Transverse colon (tissue), 4 donors: Measurements from ENCODE around the gene COPS8. TPM values are rescaled to one million over a fixed set of nuclear protein-coding genes. Genes with fewer than 3 reads are reported as not detected.

Source experiments
- DNase-seq: peaks from one replicate; pipeline ENCODE4 v3.0.0-alpha.2; 2019
- H3K27ac ChIP-seq, 4 donors: fragments of 200-600 bp; sonication (generic); 2 replicates each; pipeline ENCODE4 v1.5.1; 2016 to 2018; ENCODE audit warnings: inconsistent platforms in 4 of 4
- H3K27me3 ChIP-seq: fragments of 200-600 bp; sonication (generic); 2 replicates; pipeline ENCODE4 v1.5.1; 2017; ENCODE audit warnings: inconsistent platforms
- H3K36me3 ChIP-seq, 4 donors: fragments of 200-600 bp; sonication (generic); 2 replicates each; pipeline ENCODE4 v1.5.1; 2017 to 2019; ENCODE audit warnings: inconsistent platforms in 4 of 4
- H3K4me1 ChIP-seq, 4 donors: fragments of 200-600 bp; sonication (generic); 2 replicates each; pipeline ENCODE4 v1.5.1; 2017 to 2020; ENCODE audit warnings: inconsistent platforms in 4 of 4
- H3K4me3 ChIP-seq, 4 donors: fragments of 200-600 bp; sonication (generic); 1 replicate in 1 of 4; 2 replicates in 3 of 4; pipeline versions ENCODE4 v1.5.1 to v1.6.1; 2017 to 2019; ENCODE audit warnings: inconsistent platforms in 4 of 4
- H3K9me3 ChIP-seq, 2 donors: fragments of 200-600 bp; sonication (generic); 2 replicates each; pipeline ENCODE4 v1.5.1; 2017 to 2019; ENCODE audit warnings: inconsistent platforms in 2 of 2
- EP300 ChIP-seq: sonication (generic); formaldehyde crosslinking; IDR thresholded peaks from one replicate; pipeline ENCODE4 v1.6.1; 2017; ENCODE audit warnings: antibody characterized with exemption, low read depth
- POLR2A ChIP-seq: fragments of 450-650 bp; IDR thresholded peaks from one replicate; pipeline ENCODE4 v1.6.1; 2016; ENCODE audit warnings: antibody characterized with exemption, mild to moderate bottlenecking, moderate library complexity
- POLR2AphosphoS5 ChIP-seq, 3 donors: sonication (generic); formaldehyde crosslinking; IDR thresholded peaks; one replicate each; pipeline ENCODE4 v1.6.1; 2016; ENCODE audit warnings: antibody characterized with exemption in 3 of 3
- WGBS, 2 donors: methylation state at CpG; one replicate each; pipeline ENCODE4 v1.1.5; 2018; ENCODE audit warnings: low coverage in 1 of 2; 5-methylcytosine and 5-hydroxymethylcytosine counted together
- in situ Hi-C, 4 donors: fragments of 200-750 bp; cut with MboI; loops; one replicate each; pipeline versions ENCODE4 v1.15.0 to v1.15.1; 2017; ENCODE audit warnings: low sequenced_read_pairs in 3 of 4, low pct_ligation_motif_present in 1 of 4, low pct_unique_long_range_greater_than_20kb in 1 of 4
- intact Hi-C: fragments of 100-400 bp; cut with DNase I; formaldehyde crosslinking; loops from one replicate; pipeline ENCODE4 v1.15.1; 2023; ENCODE audit warnings: low total_unique reads
- total RNA-seq, 4 donors: library from RNA; depleted of rRNA; stranded (reverse); fragments of >200 nt; gene quantifications; one replicate each; pipeline ENCODE4 v1.1.0, GENCODE V29; 2016
- TF ChIP-seq, protein P1 (sequence below), 5 experiments: fragments of 200-600 bp in 3 of 5; fragments of 450-650 bp in 2 of 5; sonication (generic) in 3 of 5; IDR thresholded peaks; 1 replicate in 2 of 5; 2 replicates in 3 of 5; pipeline ENCODE4 v1.5.1; 2016 to 2017; ENCODE audit warnings: antibody characterized with exemption in 5 of 5, inconsistent platforms in 3 of 5, mild to moderate bottlenecking in 2 of 5, moderate library complexity in 1 of 5

The COPS8 gene
- total RNA-seq, 4 donors from 2014 or later, result 10.3 to 43.0 (median 35.4) TPM

DNA sequence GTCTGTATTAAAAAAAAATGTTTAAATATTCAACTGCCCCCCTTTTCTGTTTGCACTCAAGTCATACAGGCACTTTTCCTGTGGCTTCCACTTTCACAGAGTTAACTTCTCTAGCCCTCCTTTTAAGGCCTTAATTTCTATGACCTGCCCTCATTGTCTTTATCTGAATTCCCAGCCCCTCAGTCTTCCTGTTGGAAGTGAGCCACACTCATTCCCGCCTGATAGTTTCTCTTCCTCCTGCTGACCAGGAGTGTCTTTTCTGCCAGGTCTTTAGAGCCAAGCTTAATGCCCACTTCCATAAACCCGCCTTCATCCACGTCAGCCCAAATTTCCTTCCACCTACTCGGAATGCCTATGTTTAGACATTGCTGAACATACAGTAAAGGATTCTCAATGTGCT is 10.5 kb downstream of the COPS8 start:
- Histone ChIP-seq H3K27me3 (no peaks in the 10 kb centered on the region), H3K4me1 (peaks cover 0 to 19% (median 4%) of the 10 kb centered on the region in 4 donors), H3K27ac (no peak overlapping the region), H3K9me3 (no peaks in the 10 kb centered on the region), H3K4me3 (no peak overlapping the region), H3K36me3 (peaks cover 0 to 53% (median 17%) of the 10 kb centered on the region in 4 donors)
- 67 to 81% methylated on average over 1 to 4 of the region's 4 CpGs for WGBS, 2 donors
- TF ChIP-seq EP300, result no peak
- TF ChIP-seq POLR2AphosphoS5 (IDR thresholded peaks at IDR 0.05), result no peak
- no peak for TF ChIP-seq POLR2A
- DNase-seq, result no peak
- in situ Hi-C loops (no loop called here), intact Hi-C loops (loop anchor here (10.0 kb wide), 1 partner anchor 479 kb away; no protein-coding TSS in a partner anchor)

DNA sequence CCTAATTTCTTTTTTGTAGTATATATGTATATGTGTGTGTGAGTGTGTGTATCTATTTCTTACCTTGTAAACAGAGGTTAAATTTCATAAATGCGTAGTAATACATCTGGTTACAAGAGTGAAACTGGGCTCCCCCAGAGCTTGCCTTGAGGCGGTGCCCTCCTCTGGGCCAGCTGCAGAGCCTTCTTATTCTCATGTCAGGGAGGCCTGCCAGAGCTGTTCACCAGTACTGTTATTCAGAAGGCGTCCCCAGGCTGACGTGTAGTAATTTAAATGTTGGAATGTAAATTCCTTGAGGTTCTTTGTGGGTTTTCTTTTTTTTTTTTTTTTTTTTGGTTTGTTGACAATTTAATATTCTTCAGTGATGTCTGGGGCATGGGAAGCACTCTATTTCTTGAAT is 11.2 kb downstream of the COPS8 start:
- peaks cover 0 to 58% (median 17%) of the 10 kb centered on the region in 4 donors for H3K36me3 ChIP-seq

DNA sequence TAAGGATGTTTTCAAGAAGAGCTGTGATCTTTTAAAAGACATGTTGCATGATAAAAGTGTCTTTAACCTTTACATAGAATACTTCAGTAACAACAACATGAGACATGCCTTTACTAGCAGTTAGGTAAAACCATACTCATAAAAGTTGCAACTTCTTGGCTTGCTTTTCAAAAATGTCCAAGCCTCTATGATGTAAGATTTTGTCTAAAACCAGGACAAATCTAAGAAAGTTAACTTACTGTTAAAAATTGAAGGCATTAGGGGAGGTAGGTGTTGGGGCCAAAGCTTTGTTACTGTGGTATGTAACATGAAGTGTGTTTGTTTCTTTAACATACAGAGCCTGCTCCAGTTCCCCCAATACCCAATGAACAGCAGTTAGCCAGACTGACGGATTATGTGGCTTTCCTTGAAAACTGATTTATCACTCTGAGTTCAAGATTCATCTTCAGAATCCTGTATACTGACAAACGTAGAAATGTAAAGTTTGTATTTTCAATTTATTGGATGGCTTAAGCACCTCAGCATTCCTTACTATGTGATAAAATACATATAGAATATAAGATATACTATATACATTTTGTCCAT is 11.7 kb downstream of the COPS8 start:
- intact Hi-C loops (loop anchor here (10.0 kb wide), 1 partner anchor 477 kb away; no protein-coding TSS in a partner anchor), in situ Hi-C loops (no loop called here)
- no peak for DNase-seq
- Histone ChIP-seq H3K27me3 (no peaks in the 10 kb centered on the region), H3K4me1 (peaks cover 0 to 10% (median 4%) of the 10 kb centered on the region in 4 donors), H3K4me3 (no peak overlapping the region), H3K9me3 (no peaks in the 10 kb centered on the region), H3K36me3 (peaks cover 0 to 61% (median 17%) of the 10 kb centered on the region in 4 donors), H3K27ac (no peak overlapping the region)
- 96% methylated on average over 2 of the region's 2 CpGs for WGBS, 2 donors
- no peak for TF ChIP-seq POLR2A
- no peak for TF ChIP-seq EP300
- TF ChIP-seq, protein P1, sequence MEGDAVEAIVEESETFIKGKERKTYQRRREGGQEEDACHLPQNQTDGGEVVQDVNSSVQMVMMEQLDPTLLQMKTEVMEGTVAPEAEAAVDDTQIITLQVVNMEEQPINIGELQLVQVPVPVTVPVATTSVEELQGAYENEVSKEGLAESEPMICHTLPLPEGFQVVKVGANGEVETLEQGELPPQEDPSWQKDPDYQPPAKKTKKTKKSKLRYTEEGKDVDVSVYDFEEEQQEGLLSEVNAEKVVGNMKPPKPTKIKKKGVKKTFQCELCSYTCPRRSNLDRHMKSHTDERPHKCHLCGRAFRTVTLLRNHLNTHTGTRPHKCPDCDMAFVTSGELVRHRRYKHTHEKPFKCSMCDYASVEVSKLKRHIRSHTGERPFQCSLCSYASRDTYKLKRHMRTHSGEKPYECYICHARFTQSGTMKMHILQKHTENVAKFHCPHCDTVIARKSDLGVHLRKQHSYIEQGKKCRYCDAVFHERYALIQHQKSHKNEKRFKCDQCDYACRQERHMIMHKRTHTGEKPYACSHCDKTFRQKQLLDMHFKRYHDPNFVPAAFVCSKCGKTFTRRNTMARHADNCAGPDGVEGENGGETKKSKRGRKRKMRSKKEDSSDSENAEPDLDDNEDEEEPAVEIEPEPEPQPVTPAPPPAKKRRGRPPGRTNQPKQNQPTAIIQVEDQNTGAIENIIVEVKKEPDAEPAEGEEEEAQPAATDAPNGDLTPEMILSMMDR (IDR thresholded peaks at IDR 0.05), result no peak

More for the DNA sequence above, 11.2 kb downstream of the COPS8 start:
- intact Hi-C loops (loop anchor here (10.0 kb wide), 1 partner anchor 478 kb away; no protein-coding TSS in a partner anchor), in situ Hi-C loops (no loop called here)
- Histone ChIP-seq H3K4me3 (no peak overlapping the region), H3K27me3 (no peaks in the 10 kb centered on the region), H3K9me3 (no peaks in the 10 kb centered on the region), H3K4me1 (peaks cover 0 to 14% (median 4%) of the 10 kb centered on the region in 4 donors), H3K27ac (no peak overlapping the region)
- TF ChIP-seq, protein P1 (IDR thresholded peaks at IDR 0.05), result no peak
- TF ChIP-seq POLR2A (no peak), POLR2AphosphoS5 (IDR thresholded peaks at IDR 0.05) (no peak), EP300 (no peak)
- 84 to 98% methylated on average over 4 of the region's 4 CpGs for WGBS, 2 donors
- DNase-seq, result no peak

DNA sequence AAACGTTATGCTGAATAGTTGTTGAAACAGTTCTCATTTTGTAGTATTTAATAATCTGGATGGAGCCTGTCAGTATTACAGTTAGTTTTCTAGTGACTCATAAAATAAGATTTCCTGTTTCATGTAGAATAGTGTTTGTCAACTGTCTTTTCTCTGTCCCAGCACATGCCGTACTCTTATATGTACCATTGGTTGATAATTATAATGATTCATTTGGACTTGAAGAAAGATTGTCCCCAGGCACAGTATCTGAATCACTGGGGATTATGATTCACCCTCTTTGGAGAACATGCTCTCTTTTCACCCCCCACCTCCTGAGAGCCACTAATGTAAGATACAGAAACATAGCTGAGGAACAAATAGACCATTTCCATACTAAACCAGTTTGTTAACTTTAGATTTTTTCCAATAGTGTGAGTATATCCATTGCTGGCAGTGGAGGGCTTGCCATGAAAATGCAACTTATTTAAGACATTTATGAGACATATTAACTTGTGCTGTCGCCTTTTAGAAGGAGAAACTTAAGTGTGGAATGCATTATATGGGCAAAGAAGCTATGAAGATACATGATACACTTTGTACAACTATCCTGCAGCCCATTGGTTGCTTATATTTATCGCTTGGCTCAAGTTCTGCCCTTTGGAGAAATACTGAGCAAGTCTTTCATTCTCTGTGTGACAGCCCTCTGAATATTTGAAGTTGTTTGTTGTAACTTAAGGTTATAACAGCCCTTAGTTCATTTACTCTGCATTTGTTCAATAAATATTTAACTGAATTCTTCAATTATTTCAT is 12.4 kb downstream of the COPS8 start:
- Histone ChIP-seq H3K27ac (no peak overlapping the region), H3K9me3 (no peaks in the 10 kb centered on the region), H3K4me1 (peaks cover 0 to 4% (median under 1%) of the 10 kb centered on the region in 4 donors), H3K36me3 (peaks cover 0 to 68% (median 19%) of the 10 kb centered on the region in 4 donors), H3K27me3 (no peaks in the 10 kb centered on the region), H3K4me3 (no peak overlapping the region)
- no peak for TF ChIP-seq EP300
- no peak for TF ChIP-seq POLR2AphosphoS5 (IDR thresholded peaks at IDR 0.05)
- TF ChIP-seq, protein P1 (IDR thresholded peaks at IDR 0.05), result no peak
- no peak for TF ChIP-seq POLR2A
- in situ Hi-C loops, result no loop called here
- intact Hi-C loops, result loop anchor here (10.0 kb wide), 1 partner anchor 477 kb away; no protein-coding TSS in a partner anchor
- 84 to 90% methylated on average over 3 to 4 of the region's 4 CpGs for WGBS, 2 donors
- no peak for DNase-seq
